PC-9 (cell line): Measurements from ENCODE around the gene AGMAT.

ENCODE experiments used
- CTCF ChIP-seq: fragments of 200-600 bp; sonication (generic); conservative IDR thresholded peaks from 2 replicates; pipeline ENCODE4 v1.6.1; 2017; ENCODE audit warnings: mixed run types, antibody characterized with exemption, mild to moderate bottlenecking, moderate library complexity
- EZH2 ChIP-seq: fragments of 200-600 bp; sonication (generic); IDR thresholded peaks from 2 replicates; pipeline ENCODE4 v1.8.0; 2017; ENCODE audit warnings: antibody characterized with exemption, low read depth

- TF ChIP-seq CTCF (no peak), EZH2 (no peak)
These were observed 38.0 kb upstream of the AGMAT start for GRCh38 chr1:15622712-15623373.
